ENCODE data around the gene PUS7. TPM values are rescaled to one million over a fixed set of nuclear protein-coding genes. Genes with fewer than 3 reads are reported as not detected.

Gene PUS7
- total and polyA plus RNA-seq, 4 donors = 3.4 to 17.2 (median 5.0) TPM

DNA sequence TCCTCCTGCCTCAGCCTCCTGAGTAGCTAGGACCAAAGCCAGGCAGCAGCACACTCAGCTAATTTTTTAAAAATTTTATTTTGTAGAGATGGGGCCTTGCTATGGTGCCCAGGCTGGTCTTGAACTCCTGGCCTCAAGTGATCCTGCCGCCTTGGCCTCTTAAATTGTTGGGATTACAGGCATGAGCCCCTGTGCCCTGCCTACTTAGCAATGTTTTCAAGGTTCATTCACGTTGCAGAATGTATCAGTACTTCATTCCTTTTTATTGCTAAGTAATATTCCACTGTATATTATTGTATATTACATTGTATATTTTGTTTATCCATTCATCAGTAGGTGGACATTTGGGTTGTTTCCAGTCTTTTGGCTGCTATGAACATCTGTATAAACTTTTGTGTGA is 44.2 kb downstream of the PUS7 start (continued):
- no peak for TF ChIP-seq TAF1 (conservative IDR thresholded peaks at IDR 0.05)

DNA sequence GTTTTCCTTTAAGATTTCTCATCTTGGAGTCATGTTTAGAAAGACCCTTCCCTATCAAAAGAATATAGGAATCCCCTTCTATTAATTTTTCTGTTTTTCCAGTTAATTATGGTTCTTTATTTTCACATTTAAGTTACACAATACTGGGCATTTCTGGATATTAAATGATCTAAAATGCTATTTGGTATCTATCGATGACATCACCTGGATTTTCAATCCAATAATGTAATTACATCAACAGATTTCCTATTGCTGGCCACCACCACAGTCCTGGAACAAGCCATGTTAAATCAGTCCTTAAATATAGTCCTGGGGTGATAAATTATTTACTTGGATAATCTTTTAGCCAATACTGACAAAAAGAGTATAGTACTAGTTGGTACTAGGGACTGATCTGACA is 48.0 kb downstream of the PUS7 start:
- no peaks in the 10 kb centered on the region for H3K4me1 ChIP-seq (ENCODE audit: control insufficient read depth in 4 of 4, insufficient read depth in 4 of 4, low read length in 3 of 4)
- H3K27me3 ChIP-seq (ENCODE audit: control insufficient read depth in 4 of 4, insufficient read depth in 4 of 4, low read length in 3 of 4) = no peaks in the 10 kb centered on the region
- TF ChIP-seq HNF4G (IDR thresholded peaks at IDR 0.05) = no peak
- no peak overlapping the region for H3K9ac ChIP-seq (ENCODE audit: low read depth in 1 of 2, low read length in 2 of 2)
- H3K36me3 ChIP-seq (ENCODE audit: control insufficient read depth in 4 of 4, insufficient read depth in 3 of 4, low read depth in 1 of 4, low read length in 3 of 4) = peaks cover 0 to 1% (median 0%) of the 10 kb centered on the region in 4 donors
- H3K27ac ChIP-seq (ENCODE audit: low read depth in 1 of 2, low read length in 2 of 2) = no peak overlapping the region
- no peaks in the 10 kb centered on the region for H3K9me3 ChIP-seq (ENCODE audit: control insufficient read depth in 4 of 4, low read length in 3 of 4)
- no peak overlapping the region for H3K4me3 ChIP-seq (ENCODE audit: low read depth in 1 of 3, low read length in 3 of 3)
- WGBS = 100% methylated on average over 1 of the region's 1 CpG
- no peak for DNase-seq (ENCODE audit: low spot score)

DNA sequence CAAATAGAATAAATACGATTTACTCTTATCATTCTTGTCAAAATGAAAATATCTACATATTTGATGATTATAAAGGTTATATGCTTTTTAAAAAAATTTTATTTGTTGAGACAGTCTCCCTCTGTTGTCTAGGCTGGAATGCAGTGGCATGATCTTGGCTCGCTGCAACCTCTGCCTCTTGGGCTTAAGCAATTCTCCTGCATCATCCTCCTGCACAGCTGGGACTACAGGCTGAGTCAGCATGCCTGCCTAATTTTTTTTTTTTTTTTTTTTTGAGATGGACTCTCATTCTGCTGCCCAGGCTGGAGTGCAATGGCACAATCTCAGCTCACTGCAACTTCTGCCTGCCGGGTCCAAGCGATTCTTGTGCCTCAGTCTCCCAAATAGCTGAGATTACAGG is 48.9 kb downstream of the PUS7 start:
- Histone ChIP-seq H3K36me3 (ENCODE audit: control insufficient read depth in 4 of 4, insufficient read depth in 3 of 4, low read depth in 1 of 4, low read length in 3 of 4) (peaks cover 0 to 1% (median 0%) of the 10 kb centered on the region in 4 donors), H3K9ac (ENCODE audit: low read depth in 1 of 2, low read length in 2 of 2) (no peak overlapping the region), H3K27me3 (ENCODE audit: control insufficient read depth in 4 of 4, insufficient read depth in 4 of 4, low read length in 3 of 4) (no peaks in the 10 kb centered on the region), H3K4me3 (ENCODE audit: low read depth in 1 of 3, low read length in 3 of 3) (no peak overlapping the region), H3K9me3 (ENCODE audit: control insufficient read depth in 4 of 4, low read length in 3 of 4) (no peaks in the 10 kb centered on the region), H3K4me1 (ENCODE audit: control insufficient read depth in 4 of 4, insufficient read depth in 4 of 4, low read length in 3 of 4) (no peaks in the 10 kb centered on the region), H3K27ac (ENCODE audit: low read depth in 1 of 2, low read length in 2 of 2) (no peak overlapping the region)
- no peak for TF ChIP-seq TAF1 (conservative IDR thresholded peaks at IDR 0.05)
- no peak for TF ChIP-seq YY1 (IDR thresholded peaks at IDR 0.05)
- TF ChIP-seq, protein P1, sequence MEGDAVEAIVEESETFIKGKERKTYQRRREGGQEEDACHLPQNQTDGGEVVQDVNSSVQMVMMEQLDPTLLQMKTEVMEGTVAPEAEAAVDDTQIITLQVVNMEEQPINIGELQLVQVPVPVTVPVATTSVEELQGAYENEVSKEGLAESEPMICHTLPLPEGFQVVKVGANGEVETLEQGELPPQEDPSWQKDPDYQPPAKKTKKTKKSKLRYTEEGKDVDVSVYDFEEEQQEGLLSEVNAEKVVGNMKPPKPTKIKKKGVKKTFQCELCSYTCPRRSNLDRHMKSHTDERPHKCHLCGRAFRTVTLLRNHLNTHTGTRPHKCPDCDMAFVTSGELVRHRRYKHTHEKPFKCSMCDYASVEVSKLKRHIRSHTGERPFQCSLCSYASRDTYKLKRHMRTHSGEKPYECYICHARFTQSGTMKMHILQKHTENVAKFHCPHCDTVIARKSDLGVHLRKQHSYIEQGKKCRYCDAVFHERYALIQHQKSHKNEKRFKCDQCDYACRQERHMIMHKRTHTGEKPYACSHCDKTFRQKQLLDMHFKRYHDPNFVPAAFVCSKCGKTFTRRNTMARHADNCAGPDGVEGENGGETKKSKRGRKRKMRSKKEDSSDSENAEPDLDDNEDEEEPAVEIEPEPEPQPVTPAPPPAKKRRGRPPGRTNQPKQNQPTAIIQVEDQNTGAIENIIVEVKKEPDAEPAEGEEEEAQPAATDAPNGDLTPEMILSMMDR (IDR thresholded peaks at IDR 0.05; ENCODE audit: low read depth, low read length, missing input control) = no peak
- TF ChIP-seq, protein P2, sequence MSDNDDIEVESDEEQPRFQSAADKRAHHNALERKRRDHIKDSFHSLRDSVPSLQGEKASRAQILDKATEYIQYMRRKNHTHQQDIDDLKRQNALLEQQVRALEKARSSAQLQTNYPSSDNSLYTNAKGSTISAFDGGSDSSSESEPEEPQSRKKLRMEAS (IDR thresholded peaks at IDR 0.05) = no peak
- TF ChIP-seq JUND (IDR thresholded peaks at IDR 0.05) = no peak
- TF ChIP-seq, protein P3, sequence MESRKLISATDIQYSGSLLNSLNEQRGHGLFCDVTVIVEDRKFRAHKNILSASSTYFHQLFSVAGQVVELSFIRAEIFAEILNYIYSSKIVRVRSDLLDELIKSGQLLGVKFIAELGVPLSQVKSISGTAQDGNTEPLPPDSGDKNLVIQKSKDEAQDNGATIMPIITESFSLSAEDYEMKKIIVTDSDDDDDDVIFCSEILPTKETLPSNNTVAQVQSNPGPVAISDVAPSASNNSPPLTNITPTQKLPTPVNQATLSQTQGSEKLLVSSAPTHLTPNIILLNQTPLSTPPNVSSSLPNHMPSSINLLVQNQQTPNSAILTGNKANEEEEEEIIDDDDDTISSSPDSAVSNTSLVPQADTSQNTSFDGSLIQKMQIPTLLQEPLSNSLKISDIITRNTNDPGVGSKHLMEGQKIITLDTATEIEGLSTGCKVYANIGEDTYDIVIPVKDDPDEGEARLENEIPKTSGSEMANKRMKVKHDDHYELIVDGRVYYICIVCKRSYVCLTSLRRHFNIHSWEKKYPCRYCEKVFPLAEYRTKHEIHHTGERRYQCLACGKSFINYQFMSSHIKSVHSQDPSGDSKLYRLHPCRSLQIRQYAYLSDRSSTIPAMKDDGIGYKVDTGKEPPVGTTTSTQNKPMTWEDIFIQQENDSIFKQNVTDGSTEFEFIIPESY (IDR thresholded peaks at IDR 0.05) = no peak
- no peak for TF ChIP-seq EGR1 (IDR thresholded peaks at IDR 0.05; ENCODE audit: low read depth in 2 of 2)
- no peak for TF ChIP-seq NR2F2 (IDR thresholded peaks at IDR 0.05)
- TF ChIP-seq FOXA1 (IDR thresholded peaks at IDR 0.05) = no peak
- no peak for TF ChIP-seq RAD21 (IDR thresholded peaks at IDR 0.05)
- TF ChIP-seq FOXA2 (IDR thresholded peaks at IDR 0.05) = no peak
- no peak for TF ChIP-seq HNF4G (IDR thresholded peaks at IDR 0.05)
- TF ChIP-seq, protein P4, sequence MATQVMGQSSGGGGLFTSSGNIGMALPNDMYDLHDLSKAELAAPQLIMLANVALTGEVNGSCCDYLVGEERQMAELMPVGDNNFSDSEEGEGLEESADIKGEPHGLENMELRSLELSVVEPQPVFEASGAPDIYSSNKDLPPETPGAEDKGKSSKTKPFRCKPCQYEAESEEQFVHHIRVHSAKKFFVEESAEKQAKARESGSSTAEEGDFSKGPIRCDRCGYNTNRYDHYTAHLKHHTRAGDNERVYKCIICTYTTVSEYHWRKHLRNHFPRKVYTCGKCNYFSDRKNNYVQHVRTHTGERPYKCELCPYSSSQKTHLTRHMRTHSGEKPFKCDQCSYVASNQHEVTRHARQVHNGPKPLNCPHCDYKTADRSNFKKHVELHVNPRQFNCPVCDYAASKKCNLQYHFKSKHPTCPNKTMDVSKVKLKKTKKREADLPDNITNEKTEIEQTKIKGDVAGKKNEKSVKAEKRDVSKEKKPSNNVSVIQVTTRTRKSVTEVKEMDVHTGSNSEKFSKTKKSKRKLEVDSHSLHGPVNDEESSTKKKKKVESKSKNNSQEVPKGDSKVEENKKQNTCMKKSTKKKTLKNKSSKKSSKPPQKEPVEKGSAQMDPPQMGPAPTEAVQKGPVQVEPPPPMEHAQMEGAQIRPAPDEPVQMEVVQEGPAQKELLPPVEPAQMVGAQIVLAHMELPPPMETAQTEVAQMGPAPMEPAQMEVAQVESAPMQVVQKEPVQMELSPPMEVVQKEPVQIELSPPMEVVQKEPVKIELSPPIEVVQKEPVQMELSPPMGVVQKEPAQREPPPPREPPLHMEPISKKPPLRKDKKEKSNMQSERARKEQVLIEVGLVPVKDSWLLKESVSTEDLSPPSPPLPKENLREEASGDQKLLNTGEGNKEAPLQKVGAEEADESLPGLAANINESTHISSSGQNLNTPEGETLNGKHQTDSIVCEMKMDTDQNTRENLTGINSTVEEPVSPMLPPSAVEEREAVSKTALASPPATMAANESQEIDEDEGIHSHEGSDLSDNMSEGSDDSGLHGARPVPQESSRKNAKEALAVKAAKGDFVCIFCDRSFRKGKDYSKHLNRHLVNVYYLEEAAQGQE (IDR thresholded peaks at IDR 0.05) = no peak
- TF ChIP-seq HNF4A (conservative IDR thresholded peaks at IDR 0.05) = no peak
- TF ChIP-seq, protein P5, sequence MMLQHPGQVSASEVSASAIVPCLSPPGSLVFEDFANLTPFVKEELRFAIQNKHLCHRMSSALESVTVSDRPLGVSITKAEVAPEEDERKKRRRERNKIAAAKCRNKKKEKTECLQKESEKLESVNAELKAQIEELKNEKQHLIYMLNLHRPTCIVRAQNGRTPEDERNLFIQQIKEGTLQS (IDR thresholded peaks at IDR 0.05) = no peak
- TF ChIP-seq GABPA (IDR thresholded peaks at IDR 0.05 in 1 of 2, conservative IDR thresholded peaks at IDR 0.05 in 1 of 2) = no peak
- no peak for DNase-seq (ENCODE audit: low spot score)
- 95% methylated on average over 4 of the region's 4 CpGs for WGBS

All from liver (tissue), 9 donors.